Esophagus muscularis mucosa (tissue), 2 donors: Measurements from ENCODE around the gene FADS3.

Experiments
- EP300 ChIP-seq: sonication (generic); formaldehyde crosslinking; IDR thresholded peaks from one replicate; pipeline ENCODE4 v1.6.1; 2017; ENCODE audit warnings: antibody characterized with exemption
- POLR2A ChIP-seq: fragments of 450-650 bp; IDR thresholded peaks from one replicate; pipeline ENCODE4 v1.6.1; 2017; ENCODE audit warnings: antibody characterized with exemption, moderate library complexity, mild to moderate bottlenecking, low read depth

GRCh38 chr11:61905801-61906521 is 14.6 kb upstream of the FADS3 start:
- no peak for TF ChIP-seq EP300
- TF ChIP-seq POLR2A = no peak
